ENCODE results near the gene PCDHB11. TPM values are rescaled to one million over a fixed set of nuclear protein-coding genes. Genes with fewer than 3 reads are reported as not detected.
"Not testable (repeated sequence)": the region's sequence is repeated elsewhere in the genome, so short reads cannot be mapped to it uniquely, and the experiment has no call there.

PCDHB11 gene
- total RNA-seq, 1 donor from 2014 or later, result 10.5 TPM

DNA sequence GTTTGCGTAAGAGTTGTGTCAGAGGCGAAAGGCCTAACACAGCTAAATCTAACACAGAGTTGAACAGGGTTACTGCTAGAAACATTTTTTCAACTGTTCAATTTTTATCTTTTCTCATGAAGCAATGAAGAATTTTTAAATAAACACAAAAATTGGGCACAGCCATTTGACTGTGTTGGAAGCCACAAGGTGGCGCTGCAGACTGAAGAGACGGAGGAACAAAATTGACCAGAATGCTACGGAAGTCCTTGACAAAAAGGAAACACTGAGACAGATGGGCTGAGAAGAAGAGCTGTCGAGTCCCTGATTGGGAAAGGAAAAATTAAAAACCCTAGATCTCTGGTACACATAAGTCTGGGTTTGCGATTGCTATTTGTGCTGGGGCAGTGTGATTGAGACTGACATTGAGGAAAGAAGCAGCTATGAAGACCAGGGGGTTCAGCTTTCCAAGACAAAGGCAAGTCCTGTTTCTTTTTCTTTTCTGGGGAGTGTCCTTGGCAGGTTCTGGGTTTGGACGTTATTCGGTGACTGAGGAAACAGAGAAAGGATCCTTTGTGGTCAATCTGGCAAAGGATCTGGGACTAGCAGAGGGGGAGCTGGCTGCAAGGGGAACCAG lies 12.4 kb upstream of the PCDHB11 start, which contains the start of gene PCDHB9:
Gene PCDHB9 (plus strand): TSS at position 265 of the 616 bp plus-strand sequence. CDS start 158 bp downstream, at position 423.
- DNase-seq, result no peak

DNA sequence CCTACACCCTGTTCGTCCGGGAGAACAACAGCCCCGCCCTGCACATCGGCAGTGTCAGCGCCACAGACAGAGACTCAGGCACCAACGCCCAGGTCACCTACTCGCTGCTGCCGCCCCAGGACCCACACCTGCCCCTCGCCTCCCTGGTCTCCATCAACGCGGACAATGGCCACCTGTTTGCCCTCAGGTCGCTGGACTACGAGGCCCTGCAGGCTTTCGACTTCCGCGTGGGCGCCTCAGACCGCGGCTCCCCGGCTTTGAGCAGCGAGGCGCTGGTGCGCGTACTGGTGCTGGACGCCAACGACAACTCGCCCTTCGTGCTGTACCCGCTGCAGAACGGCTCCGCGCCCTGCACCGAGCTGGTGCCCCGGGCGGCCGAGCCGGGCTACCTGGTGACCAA lies 10.7 kb upstream of the PCDHB11 start:
- DNase-seq, result not testable (repeated sequence)

DNA sequence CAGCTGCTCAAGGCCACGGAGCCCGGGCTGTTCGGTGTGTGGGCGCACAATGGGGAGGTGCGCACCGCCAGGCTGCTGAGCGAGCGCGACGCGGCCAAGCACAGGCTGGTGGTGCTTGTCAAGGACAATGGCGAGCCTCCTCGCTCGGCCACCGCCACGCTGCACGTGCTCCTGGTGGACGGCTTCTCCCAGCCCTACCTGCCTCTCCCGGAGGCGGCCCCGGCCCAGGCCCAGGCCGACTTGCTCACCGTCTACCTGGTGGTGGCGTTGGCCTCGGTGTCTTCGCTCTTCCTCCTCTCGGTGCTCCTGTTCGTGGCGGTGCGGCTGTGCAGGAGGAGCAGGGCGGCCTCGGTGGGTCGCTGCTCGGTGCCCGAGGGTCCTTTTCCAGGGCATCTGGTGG lies 10.3 kb upstream of the PCDHB11 start:
- DNase-seq, result not testable (repeated sequence)

DNA sequence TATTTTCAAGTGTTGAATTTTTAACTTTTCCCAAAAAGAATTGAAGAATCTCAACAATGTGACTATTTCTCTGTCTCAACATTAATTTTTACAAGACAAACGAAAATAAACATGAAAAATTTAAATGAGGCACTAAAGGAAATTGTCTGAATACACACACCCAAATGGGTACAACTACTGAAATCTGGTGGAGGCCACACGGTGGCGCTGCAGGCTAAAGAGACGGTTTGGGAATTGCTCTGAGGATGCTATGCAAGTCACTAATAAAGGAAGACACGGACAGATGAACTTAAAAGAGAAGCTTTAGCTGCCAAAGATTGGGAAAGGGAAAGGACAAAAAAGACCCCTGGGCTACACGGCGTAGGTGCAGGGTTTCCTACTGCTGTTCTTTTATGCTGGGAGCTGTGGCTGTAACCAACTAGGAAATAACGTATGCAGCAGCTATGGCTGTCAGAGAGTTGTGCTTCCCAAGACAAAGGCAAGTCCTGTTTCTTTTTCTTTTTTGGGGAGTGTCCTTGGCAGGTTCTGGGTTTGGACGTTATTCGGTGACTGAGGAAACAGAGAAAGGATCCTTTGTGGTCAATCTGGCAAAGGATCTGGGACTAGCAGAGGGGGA lies 7.2 kb upstream of the PCDHB11 start, which contains the start of gene PCDHB10:
Gene PCDHB10 (plus strand): TSS at position 244 of the 616 bp plus-strand sequence. CDS start 200 bp downstream, at position 444.
- no peak for DNase-seq

DNA sequence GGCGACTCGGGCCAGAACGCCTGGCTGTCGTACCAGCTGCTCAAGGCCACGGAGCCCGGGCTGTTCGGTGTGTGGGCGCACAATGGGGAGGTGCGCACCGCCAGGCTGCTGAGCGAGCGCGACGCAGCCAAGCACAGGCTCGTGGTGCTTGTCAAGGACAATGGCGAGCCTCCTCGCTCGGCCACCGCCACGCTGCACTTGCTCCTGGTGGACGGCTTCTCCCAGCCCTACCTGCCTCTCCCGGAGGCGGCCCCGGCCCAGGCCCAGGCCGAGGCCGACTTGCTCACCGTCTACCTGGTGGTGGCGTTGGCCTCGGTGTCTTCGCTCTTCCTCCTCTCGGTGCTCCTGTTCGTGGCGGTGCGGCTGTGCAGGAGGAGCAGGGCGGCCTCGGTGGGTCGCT lies 5.1 kb upstream of the PCDHB11 start:
- not testable (repeated sequence) for DNase-seq

DNA sequence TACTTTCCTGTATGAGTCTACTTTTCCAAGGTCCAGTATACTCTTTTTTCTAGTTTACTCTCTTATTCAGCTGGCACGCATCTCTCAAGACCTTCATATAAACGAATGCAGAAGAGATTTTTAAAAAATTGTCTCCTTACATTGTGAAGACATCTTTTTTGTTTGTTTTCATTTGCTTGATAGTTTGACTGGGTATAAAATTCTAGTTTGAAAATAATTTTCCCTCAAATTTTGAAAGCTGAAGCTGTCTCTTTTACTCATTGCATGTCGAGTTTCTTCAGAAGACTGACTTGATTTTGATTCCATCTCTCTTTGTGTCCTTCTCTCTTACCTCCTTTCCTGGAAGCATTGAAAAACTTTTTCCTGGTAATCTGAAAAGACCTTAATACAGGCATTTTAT lies 3.1 kb upstream of the PCDHB11 start:
- no peak for DNase-seq

DNA sequence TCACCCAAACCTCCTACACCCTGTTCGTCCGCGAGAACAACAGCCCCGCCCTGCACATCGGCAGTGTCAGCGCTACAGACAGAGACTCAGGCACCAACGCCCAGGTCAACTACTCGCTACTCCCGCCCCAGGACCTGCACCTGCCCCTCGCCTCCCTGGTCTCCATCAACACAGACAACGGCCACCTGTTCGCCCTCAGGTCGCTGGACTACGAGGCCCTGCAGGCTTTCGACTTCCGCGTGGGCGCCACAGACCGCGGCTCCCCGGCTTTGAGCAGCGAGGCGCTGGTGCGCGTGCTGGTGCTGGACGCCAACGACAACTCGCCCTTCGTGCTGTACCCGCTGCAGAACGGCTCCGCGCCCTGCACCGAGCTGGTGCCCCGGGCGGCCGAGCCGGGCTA lies 1.7 kb downstream of the PCDHB11 start:
- not testable (repeated sequence) for DNase-seq

DNA sequence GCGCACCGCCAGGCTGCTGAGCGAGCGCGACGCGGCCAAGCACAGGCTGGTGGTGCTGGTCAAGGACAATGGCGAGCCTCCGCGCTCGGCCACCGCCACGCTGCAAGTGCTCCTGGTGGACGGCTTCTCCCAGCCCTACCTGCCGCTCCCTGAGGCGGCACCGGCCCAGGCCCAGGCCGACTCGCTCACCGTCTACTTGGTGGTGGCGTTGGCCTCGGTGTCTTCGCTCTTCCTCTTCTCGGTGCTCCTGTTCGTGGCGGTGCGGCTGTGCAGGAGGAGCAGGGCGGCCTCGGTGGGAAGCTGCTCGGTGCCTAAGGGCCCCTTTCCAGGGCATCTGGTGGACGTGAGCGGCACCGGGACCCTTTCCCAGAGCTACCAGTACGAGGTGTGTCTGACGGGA lies 2.2 kb downstream of the PCDHB11 start:
- DNase-seq, result not testable (repeated sequence)

DNA sequence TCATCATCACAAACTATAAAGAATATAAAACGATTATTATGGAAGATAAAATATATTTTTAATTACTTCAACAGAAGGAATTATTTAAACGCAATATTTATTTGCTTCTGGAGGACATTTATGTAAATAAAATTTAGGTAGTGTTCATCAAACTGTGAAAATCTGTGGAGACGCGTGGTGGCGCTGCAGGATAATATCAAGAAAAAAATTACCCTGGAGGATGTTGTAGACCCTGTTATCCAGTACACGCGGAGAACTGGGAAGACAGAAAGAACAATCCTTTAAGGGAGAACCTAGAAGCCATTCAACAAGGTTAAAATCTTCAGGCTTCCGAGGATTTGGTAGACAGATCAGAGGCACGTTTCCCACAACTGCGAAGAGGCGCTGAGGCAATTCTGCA lies 9.1 kb downstream of the PCDHB11 start, which contains the start of gene PCDHB12:
Gene PCDHB12 (plus strand): TSS at position 242 of the 400 bp plus-strand sequence. CDS start 189 bp downstream, outside the sequence.
- no peak for DNase-seq

DNA sequence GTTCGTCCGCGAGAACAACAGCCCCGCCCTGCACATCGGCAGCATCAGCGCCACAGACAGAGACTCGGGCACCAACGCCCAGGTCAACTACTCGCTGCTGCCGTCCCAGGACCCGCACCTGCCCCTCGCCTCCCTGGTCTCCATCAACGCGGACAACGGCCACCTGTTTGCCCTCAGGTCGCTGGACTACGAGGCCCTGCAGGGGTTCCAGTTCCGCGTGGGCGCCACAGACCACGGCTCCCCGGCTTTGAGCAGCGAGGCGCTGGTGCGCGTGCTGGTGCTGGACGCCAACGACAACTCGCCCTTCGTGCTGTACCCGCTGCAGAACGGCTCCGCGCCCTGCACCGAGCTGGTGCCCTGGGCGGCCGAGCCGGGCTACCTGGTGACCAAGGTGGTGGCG lies 10.9 kb downstream of the PCDHB11 start:
- DNase-seq, result not testable (repeated sequence)

DNA sequence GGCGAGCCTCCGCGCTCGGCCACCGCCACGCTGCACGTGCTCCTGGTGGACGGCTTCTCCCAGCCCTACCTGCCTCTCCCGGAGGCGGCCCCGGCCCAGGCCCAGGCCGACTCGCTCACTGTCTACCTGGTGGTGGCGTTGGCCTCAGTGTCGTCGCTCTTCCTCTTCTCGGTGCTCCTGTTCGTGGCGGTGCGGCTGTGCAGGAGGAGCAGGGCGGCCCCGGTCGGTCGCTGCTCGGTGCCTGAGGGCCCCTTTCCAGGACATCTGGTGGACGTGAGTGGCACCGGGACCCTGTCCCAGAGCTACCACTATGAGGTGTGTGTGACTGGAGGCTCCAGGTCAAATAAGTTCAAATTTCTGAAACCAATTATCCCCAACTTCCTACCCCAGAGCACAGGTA lies 11.4 kb downstream of the PCDHB11 start:
- not testable (repeated sequence) for DNase-seq

DNA sequence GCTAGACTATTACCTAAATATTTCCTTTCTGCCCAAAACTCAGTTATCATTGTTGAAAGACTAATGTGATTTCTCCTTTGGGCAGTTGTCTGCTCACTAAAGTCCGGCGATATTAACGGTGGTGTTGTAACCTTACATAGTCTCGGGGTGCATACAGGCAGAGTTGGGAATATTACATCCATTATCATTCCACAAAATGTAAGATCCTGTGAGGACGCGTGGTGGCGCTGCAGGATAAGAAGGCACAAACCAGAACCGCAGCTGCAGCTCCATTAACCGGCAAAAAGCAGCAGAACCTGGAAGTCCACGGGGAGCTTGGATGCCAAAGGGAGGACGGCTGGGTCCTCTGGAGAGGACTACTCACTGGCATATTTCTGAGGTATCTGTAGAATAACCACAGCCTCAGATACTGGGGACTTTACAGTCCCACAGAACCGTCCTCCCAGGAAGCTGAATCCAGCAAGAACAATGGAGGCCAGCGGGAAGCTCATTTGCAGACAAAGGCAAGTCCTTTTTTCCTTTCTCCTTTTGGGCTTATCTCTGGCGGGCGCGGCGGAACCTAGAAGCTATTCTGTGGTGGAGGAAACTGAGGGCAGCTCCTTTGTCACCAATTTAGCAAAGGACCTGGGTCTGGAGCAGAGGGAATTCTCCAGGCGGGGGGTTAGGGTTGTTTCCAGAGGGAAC lies 14.4 kb downstream of the PCDHB11 start, which contains the start of gene PCDHB13:
Gene PCDHB13 (plus strand): TSS at position 264 of the 684 bp plus-strand sequence. CDS start 205 bp downstream, at position 469.
- not testable (repeated sequence) for DNase-seq

DNA sequence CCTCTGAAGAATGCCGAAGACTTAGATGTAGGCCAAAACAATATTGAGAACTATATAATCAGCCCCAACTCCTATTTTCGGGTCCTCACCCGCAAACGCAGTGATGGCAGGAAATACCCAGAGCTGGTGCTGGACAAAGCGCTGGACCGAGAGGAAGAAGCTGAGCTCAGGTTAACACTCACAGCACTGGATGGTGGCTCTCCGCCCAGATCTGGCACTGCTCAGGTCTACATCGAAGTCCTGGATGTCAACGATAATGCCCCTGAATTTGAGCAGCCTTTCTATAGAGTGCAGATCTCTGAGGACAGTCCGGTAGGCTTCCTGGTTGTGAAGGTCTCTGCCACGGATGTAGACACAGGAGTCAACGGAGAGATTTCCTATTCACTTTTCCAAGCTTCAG lies 15.2 kb downstream of the PCDHB11 start:
- not testable (repeated sequence) for DNase-seq

DNA sequence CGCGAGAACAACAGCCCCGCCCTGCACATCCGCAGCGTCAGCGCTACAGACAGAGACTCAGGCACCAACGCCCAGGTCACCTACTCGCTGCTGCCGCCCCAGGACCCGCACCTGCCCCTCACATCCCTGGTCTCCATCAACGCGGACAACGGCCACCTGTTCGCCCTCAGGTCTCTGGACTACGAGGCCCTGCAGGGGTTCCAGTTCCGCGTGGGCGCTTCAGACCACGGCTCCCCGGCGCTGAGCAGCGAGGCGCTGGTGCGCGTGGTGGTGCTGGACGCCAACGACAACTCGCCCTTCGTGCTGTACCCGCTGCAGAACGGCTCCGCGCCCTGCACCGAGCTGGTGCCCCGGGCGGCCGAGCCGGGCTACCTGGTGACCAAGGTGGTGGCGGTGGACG lies 16.1 kb downstream of the PCDHB11 start:
- not testable (repeated sequence) for DNase-seq

- not testable (repeated sequence) for DNase-seq
These were observed 16.6 kb downstream of the PCDHB11 start for GRCh38 chr5:141216035-141216434.

- no peak for DNase-seq
These were observed 23.8 kb downstream of the PCDHB11 start, which contains the start of gene PCDHB14 for GRCh38 chr5:141223112-141223783. TSS of gene PCDHB14 (plus strand) at chr5:141223343. CDS start at chr5:141223506, 163 bp downstream.

- DNase-seq, result not testable (repeated sequence)
These were observed 25.4 kb downstream of the PCDHB11 start for GRCh38 chr5:141224844-141225243.

DNA sequence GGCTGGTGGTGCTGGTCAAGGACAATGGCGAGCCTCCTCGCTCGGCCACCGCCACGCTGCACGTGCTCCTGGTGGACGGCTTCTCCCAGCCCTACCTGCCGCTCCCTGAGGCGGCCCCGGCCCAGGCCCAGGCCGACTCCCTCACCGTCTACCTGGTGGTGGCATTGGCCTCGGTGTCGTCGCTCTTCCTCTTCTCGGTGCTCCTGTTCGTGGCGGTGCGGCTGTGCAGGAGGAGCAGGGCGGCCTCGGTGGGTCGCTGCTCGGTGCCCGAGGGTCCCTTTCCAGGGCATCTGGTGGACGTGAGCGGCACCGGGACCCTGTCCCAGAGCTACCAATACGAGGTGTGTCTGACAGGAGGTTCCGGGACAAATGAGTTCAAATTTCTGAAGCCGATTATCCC lies 26.0 kb downstream of the PCDHB11 start:
- not testable (repeated sequence) for DNase-seq

DNA sequence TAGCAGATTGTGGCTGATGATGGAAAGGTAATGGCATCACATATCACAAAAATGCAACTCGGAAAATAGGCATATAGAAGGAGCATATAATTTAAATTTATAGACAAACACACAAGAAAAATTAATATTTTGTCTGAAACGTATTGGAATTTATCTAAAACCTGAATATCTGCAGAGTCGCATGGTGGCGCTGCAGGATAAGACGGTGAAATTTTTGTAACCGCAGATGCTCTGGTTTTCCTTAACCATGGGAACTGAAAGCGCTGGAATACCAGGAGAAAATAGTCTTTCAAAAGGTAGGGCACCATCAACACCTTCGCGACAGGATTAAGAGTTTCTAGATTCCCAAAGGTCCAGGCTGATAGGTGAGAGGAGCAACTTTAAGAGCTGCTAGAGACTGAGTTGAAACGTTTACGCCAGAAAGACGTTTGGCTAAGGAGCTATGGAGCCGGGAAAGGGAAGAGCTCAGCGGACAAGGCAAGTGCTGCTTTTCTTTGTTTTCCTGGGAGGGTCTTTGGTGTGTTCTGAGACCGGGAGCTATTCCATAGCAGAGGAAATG lies 34.8 kb downstream of the PCDHB11 start:
- no peak for DNase-seq

DNA sequence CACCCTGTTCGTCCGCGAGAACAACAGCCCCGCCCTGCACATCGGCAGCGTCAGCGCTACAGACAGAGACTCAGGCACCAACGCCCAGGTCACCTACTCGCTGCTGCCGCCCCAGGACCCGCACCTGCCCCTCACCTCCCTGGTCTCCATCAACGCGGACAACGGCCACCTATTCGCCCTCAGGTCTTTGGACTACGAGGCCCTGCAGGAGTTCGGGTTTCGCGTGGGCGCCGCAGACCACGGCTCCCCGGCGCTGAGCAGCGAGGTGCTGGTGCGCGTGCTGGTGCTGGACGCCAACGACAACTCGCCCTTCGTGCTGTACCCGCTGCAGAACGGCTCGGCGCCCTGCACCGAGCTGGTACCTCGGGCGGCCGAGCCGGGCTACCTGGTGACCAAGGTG lies 36.5 kb downstream of the PCDHB11 start:
- not testable (repeated sequence) for DNase-seq

- no peak for DNase-seq
These were observed 37.3 kb downstream of the PCDHB11 start for GRCh38 chr5:141236516-141237313.

All from occipital lobe (tissue), 2 donors.